ENCODE results near the gene ABITRAM.
A peak's percentile ranks its signal among the peaks of the same experiment; 100 is the strongest.
"Not testable (repeated sequence)": the region's sequence is repeated elsewhere in the genome, so short reads cannot be mapped to it uniquely, and the experiment has no call there.

Gene ABITRAM

DNA sequence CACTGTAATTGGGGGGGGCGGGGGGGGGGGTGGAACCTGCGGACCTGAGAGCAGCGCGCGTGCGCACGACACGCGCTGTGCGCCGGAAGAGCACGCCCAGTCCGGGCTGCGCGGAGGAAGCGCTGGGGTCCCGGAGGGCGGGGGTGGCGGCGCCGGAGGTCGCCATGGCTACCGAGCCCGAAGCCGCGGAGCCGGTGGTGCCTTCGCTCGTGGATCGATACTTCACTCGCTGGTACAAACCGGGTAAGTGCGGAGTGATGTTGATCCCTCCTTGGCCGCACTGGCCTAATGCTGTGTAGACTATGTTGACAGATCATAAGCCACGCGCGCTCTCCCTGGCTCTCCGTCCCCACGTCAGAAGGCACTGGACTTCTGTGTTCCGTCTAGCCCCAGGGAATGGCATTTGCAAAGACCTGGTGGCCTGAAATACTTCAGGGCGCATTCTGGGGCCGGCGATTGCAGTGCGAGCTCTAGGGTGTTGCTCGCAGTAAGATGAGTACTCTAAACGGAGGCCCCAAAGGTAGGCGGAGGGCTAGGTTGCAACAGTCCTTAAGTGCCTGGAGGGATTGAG is at the start of gene ABITRAM:
Gene ABITRAM (plus strand): TSS at position 78 of the 571 bp plus-strand sequence. CDS start 87 bp downstream, at position 165.
- peak; percentile 58 for DNase-seq

DNA sequence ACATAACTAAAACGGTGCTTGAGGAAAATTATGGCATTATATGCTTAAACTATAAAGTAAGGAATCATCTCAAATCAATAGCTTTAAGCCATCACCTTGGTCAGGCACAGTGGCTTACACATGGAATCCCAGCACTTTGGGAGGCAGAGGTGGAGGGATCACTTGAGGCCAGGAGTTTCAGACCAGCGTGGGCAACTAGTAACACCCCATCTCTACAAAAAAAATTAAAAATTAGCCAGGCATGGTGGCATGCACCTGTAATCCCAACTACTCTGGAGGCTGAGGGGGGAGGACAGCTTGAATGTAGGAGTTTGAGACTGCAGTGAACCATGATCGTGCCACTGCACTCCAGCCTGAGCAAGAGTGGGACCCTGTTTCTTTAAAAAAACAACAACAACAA is 49.5 kb upstream of the ABITRAM start:
- DNase-seq, result no peak

- DNase-seq, result no peak
Measured at GRCh38 chr9:108885643-108886348, 48.4 kb upstream of the ABITRAM start.

DNA sequence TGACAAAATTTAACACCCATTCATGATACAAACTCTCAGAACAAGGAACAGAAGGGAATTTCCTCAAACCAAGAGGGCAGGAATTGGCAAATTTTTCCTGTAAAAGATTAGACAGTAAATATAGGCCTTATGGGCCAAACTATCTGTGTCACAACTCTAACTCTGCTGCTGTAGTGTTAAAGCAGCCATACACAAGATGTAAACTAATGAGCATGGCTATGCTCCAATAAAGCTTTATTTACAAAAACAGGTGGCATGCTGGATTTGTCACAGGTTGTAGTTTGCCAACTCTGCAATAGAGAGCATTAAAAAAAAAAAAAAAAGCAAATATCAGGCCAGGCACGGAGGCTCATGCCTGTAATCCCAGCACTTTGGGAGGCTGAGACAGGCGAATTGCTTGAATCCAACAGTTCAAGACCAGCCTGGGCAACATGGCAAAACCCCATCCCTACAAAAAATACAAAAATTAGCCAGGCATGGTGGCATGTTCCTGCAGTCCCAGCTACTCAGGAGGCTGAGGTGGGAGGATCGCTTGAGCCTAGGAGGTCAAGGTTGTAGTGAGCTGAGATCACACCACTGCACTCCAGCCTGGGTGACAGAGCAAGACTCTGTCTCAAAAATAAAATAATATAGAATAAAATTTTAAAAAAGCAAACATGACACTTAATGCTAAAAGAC is 47.5 kb upstream of the ABITRAM start:
- peak; percentile 12 for DNase-seq

DNA sequence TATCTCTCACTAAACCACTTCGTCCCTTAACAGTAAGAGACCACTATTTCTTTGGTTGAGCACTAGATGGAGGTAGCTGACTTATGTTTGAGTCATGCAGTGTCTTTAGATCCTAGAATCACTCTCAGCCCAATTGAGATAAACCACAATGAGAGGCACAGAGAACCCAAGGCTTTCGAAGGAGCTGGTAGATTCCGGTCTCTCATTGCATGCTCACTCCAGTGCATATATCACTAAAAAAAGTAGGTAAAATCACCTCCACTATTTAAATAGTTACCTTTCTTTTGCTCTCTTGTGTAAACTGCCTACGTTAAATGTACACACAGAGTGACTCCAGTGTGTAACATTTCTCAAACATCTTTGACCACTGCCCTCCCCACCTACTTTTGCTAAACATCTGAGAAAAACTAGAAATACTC is 44.5 kb upstream of the ABITRAM start:
- no peak for DNase-seq

GRCh38 chr9:108894225-108894997 is 39.8 kb upstream of the ABITRAM start:
- no peak for DNase-seq

DNA sequence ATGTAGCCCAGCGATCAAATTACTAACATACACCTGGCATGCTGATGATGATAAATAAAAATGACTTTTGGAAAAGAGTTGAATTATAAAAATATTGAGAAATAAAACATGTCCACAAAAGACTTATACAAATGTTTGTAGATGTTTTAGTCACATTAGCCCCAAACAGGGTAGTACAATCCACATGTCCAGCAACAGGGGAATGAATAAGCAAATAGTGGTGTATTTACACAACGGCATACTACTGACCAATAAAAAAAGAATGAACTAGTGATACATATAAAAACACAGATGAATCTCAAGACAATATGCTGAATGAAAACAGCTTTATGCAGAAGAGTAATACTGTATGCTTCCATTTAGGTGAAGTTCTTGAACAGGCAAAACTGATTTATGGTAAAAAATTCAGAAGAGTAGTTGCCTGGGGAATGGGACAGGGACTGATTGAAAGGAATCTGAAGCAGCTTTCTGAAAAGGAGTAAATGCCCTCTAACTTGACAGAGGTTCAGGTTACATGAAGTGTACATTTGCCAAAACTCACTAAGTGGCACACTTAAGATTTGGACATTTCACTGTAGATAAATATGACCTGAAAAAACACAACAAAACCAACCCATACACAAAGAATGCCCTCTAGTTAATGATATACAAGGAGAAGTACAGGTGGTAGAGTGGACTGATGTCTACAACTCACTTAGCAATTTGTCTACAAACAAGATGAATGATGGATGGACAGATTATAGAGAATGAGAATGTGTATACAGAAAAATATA is 36.7 kb upstream of the ABITRAM start:
- DNase-seq, result no peak

GRCh38 chr9:108899023-108899695 is 35.0 kb upstream of the ABITRAM start:
- DNase-seq, result not testable (repeated sequence)

DNA sequence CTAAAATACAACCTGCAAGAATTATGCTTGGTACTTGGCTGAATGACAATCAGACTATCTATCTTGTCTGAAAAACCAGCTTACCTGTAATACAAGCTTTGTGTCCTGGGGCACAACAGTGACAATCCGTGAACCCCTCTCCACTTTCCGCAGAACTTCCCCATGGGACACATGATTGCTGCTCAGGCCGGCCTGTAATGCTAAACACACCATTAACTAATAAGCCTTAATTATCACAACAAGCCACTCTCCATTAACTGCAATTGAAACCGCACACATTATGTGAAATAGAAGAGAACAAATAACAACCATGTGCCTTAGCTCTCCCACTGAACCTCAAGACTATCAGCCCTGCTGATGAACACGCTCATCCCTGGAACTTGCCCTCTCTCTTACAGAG is 34.0 kb upstream of the ABITRAM start:
- no peak for DNase-seq

- DNase-seq, result no peak
Measured at GRCh38 chr9:108903420-108904103, 30.6 kb upstream of the ABITRAM start.

- no peak for DNase-seq
Measured at GRCh38 chr9:108904161-108904560, 30.0 kb upstream of the ABITRAM start.

DNA sequence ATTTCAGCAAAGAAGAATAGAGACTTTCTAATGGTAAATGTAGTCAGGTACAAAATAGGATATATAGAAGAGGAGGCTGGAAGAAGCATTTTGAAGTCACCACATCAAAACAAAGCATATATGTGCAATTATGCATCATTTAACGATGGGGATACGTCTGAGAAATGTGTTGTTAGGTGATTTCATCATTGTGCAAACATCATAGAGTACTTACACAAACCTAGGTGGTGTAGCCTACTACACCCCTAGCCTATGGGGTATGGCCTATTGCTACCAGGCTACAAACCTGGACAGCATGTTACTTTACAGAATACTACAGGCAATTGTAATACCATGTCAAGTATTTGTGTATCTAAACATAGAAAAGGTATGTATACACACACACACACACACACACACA is 28.7 kb upstream of the ABITRAM start:
- DNase-seq, result no peak

GRCh38 chr9:108910402-108910801 is 23.8 kb upstream of the ABITRAM start:
- no peak for DNase-seq

- DNase-seq, result no peak
Measured at GRCh38 chr9:108910914-108911313, 23.3 kb upstream of the ABITRAM start.

DNA sequence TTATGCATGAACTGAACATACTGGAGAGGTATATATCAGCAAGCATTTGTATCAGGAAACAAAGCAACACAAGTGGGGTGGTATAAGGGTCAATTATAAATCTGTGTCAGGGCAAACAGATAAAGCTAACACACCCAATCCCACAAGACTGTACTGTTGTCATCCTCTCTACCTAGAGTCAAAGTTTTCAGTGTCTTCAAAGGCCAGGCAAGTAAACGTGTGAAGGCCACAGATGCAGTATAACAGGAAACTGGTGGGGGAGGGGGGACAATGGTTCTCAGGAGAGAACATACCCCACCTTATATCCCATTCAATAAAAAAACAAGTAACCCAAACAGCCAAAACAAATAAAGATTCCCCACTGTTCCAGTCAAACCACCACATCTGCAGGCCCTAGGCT is 22.4 kb upstream of the ABITRAM start:
- DNase-seq, result no peak

DNA sequence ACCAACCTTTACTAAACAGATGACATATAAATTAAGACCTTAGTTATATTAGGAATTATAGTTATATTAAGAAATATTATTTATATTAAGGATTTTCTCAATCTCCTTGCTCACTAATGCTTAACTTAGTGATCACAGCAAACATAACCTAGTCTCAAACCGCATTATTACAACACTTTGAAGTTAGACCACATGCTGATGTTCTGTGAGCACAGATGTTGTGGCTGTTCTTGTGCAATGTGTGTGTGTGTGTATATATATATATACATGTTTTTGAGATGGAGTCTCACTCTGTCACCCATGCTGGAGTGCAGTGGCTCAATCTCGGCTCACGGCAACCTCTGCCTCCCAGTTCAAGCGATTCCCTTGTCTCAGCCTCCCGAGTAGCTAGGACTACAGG is 20.8 kb upstream of the ABITRAM start:
- no peak for DNase-seq

DNA sequence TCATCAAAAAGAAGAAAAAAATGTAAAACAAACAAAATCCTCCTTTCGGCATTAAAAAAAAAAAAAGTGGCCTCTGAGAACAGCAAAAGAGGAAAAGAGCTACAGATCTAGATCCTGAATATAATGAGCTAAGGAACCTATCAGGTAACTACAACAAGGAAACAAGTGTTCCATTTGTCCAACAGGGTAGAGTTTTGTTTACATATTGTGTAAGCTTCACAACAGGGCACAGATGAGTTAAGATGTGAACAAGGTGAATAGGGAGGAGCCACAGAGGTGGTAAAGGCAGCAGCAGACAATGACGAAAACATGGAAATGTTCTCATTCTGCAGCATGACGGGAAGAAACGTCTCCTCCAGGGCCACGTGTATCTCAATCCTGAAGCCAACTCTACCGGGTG is 14.7 kb upstream of the ABITRAM start:
- no peak for DNase-seq

GRCh38 chr9:108920401-108920800 is 13.8 kb upstream of the ABITRAM start:
- not testable (repeated sequence) for DNase-seq

GRCh38 chr9:108921200-108921599 is 13.0 kb upstream of the ABITRAM start:
- DNase-seq, result no peak

GRCh38 chr9:108924466-108924865 is 9.7 kb upstream of the ABITRAM start:
- DNase-seq, result peak; percentile 39

DNA sequence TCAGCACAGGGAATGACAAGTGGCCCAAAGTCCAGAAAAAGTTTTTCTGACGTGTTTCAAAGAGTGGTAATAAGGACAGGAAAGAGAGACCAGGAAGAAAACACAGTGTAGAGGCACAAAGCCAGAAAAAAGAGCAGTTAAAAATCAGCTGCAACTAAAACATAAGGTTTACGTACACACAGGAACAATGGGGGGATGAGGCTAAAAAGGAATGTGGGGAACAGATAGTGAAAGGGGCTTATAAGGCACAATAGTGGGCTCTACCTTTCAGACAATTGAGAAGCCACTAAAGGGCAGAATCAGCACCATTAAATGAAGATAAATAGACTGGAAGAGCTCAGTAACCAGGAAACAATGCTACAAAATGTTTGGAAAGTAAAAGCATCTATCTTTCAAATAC is 5.8 kb upstream of the ABITRAM start:
- no peak for DNase-seq

All from NCI-H1694 treated with DMSO at 0.1 percent for 48 hours (cell line).